WTC11 (cell line): Measurements from ENCODE around the gene CTNNA1. TPM values are rescaled to one million over a fixed set of nuclear protein-coding genes. Genes with fewer than 3 reads are reported as not detected.

Experiments used
- ATAC-seq: fragments of 200-7000 bp; cut with Tn5 transposase; 2 replicates; pipeline ENCODE4 v1.10.0; 2021; ENCODE audit warnings: mild to moderate bottlenecking, moderate library complexity
- CTCF ChIA-PET: fragments of 300-600 bp; sonication (Branson Sonifier 250); formaldehyde crosslinking; loops from one replicate; lab custom pipeline; 2021; ENCODE audit warnings: antibody characterized with exemption; lab: Charles Lee
- POLR2A ChIA-PET: fragments of 350-600 bp; sonication (Branson Sonifier 250); formaldehyde crosslinking; loops from one replicate; lab custom pipeline; 2021; ENCODE audit warnings: antibody characterized with exemption; lab: Charles Lee
- DNase-seq: peaks from one replicate; pipeline ENCODE4 v3.0.0; 2021; ENCODE audit warnings: low spot score
- H3K27ac Mint-ChIP-seq: 2 replicates; pipeline ENCODE4 v1.8.0; 2021; ENCODE audit warnings: mixed read lengths
- H3K27me3 Mint-ChIP-seq: 2 replicates; pipeline ENCODE4 v1.8.0; 2021; ENCODE audit warnings: low read depth, mild to moderate bottlenecking, moderate library complexity, mixed read lengths
- H3K36me3 Mint-ChIP-seq: 2 replicates; pipeline ENCODE4 v1.8.0; 2021; ENCODE audit warnings: mixed read lengths
- H3K4me1 Mint-ChIP-seq: 2 replicates; pipeline ENCODE4 v1.8.0; 2022; ENCODE audit warnings: mixed read lengths
- H3K4me3 Mint-ChIP-seq: 2 replicates; pipeline ENCODE4 v1.8.0; 2021; ENCODE audit warnings: mild to moderate bottlenecking, moderate library complexity, mixed read lengths
- H3K9me3 Mint-ChIP-seq: 2 replicates; pipeline ENCODE4 v1.8.0; 2021; ENCODE audit warnings: mixed read lengths
- AFF4 ChIP-seq: sonication (generic); formaldehyde crosslinking; IDR thresholded peaks from 2 replicates; pipeline ENCODE4 v1.8.1; 2023; ENCODE audit warnings: mild to moderate bottlenecking, missing genetic modification reagents, borderline replicate concordance
- ARID4B ChIP-seq: sonication (generic); formaldehyde crosslinking; IDR thresholded peaks from 2 replicates; pipeline ENCODE4 v1.8.0; 2023; ENCODE audit warnings: missing genetic modification reagents, mild to moderate bottlenecking, borderline replicate concordance
- ATF1 ChIP-seq: sonication (generic); formaldehyde crosslinking; IDR thresholded peaks from 2 replicates; pipeline ENCODE4 v1.8.1; 2023; ENCODE audit warnings: mild to moderate bottlenecking, moderate library complexity, missing genetic modification reagents
- CDX4 ChIP-seq: fragments of 250-450 bp; sonication (Bioruptor Pico); IDR thresholded peaks from 2 replicates; pipeline ENCODE4 v1.9.0; 2021; ENCODE audit warnings: moderate library complexity, mild to moderate bottlenecking, inconsistent platforms, borderline replicate concordance
- CREM ChIP-seq: sonication (generic); formaldehyde crosslinking; IDR thresholded peaks from 2 replicates; pipeline ENCODE4 v1.8.1; 2022; ENCODE audit warnings: mild to moderate bottlenecking, missing genetic modification reagents, moderate library complexity
- GRHL2 ChIP-seq: fragments of 250-450 bp; sonication (Bioruptor Pico); IDR thresholded peaks from 2 replicates; pipeline ENCODE4 v1.8.0; 2022; ENCODE audit warnings: mild to moderate bottlenecking, moderate library complexity; ENCODE audit not compliant: insufficient replicate concordance, severe bottlenecking
- HMGA2 ChIP-seq: fragments of 250-450 bp; sonication (Bioruptor Pico); IDR thresholded peaks from 2 replicates; pipeline ENCODE4 v1.4.0; 2021; ENCODE audit warnings: mild to moderate bottlenecking, moderate library complexity
- IRF1 ChIP-seq: sonication (generic); formaldehyde crosslinking; IDR thresholded peaks from 2 replicates; pipeline ENCODE4 v1.8.0; 2023; ENCODE audit warnings: missing genetic modification reagents
- NFATC4 ChIP-seq: fragments of 250-450 bp; sonication (Bioruptor Pico); IDR thresholded peaks from 2 replicates; pipeline ENCODE4 v1.9.0; 2021; ENCODE audit warnings: mild to moderate bottlenecking
- NFYB ChIP-seq: sonication (generic); formaldehyde crosslinking; conservative IDR thresholded peaks from 2 replicates; pipeline ENCODE4 v1.8.0; 2022; ENCODE audit warnings: low read depth, missing genetic modification reagents
- PRDM15 ChIP-seq: sonication (generic); formaldehyde crosslinking; IDR thresholded peaks from 2 replicates; pipeline ENCODE4 v1.8.0; 2022; ENCODE audit warnings: missing genetic modification reagents
- RELA ChIP-seq: sonication (generic); formaldehyde crosslinking; IDR thresholded peaks from 2 replicates; pipeline ENCODE4 v1.8.1; 2022; ENCODE audit warnings: missing genetic modification reagents, mild to moderate bottlenecking, borderline replicate concordance
- SOX15 ChIP-seq: fragments of 250-450 bp; sonication (Bioruptor Pico); IDR thresholded peaks from 2 replicates; pipeline ENCODE4 v1.9.0; 2021; ENCODE audit warnings: mild to moderate bottlenecking
- TEAD4 ChIP-seq: sonication (generic); formaldehyde crosslinking; IDR thresholded peaks from 2 replicates; pipeline ENCODE4 v1.8.0; 2022; ENCODE audit warnings: mild to moderate bottlenecking, missing genetic modification reagents
- TP53 ChIP-seq: sonication (generic); formaldehyde crosslinking; IDR thresholded peaks from 2 replicates; pipeline ENCODE4 v1.8.1; 2023; ENCODE audit warnings: mild to moderate bottlenecking, missing genetic modification reagents
- ZBTB21 ChIP-seq: sonication (generic); formaldehyde crosslinking; IDR thresholded peaks from 2 replicates; pipeline ENCODE4 v1.8.1; 2023; ENCODE audit warnings: mild to moderate bottlenecking, missing genetic modification reagents, borderline replicate concordance
- ZNF263 ChIP-seq: sonication (generic); formaldehyde crosslinking; IDR thresholded peaks from 2 replicates; pipeline ENCODE4 v1.8.1; 2022; ENCODE audit warnings: low read depth, mild to moderate bottlenecking, moderate library complexity, missing genetic modification reagents
- ZNF396 ChIP-seq: fragments of 250-450 bp; sonication (Bioruptor Pico); IDR thresholded peaks from 2 replicates; pipeline ENCODE4 v1.8.0; 2021; ENCODE audit warnings: mild to moderate bottlenecking, moderate library complexity, borderline replicate concordance
- ZNF423 ChIP-seq: fragments of 250-450 bp; sonication (Bioruptor Pico); IDR thresholded peaks from 2 replicates; pipeline ENCODE4 v2.1.2; 2022; ENCODE audit warnings: mild to moderate bottlenecking, moderate library complexity
- total RNA-seq: library from RNA; stranded (reverse); gene quantifications from 3 replicates; pipeline ENCODE4 v1.2.3, GENCODE V29; 2021

CTNNA1 gene
- total RNA-seq, 1 experiment from 2014 or later: 309 TPM

GRCh38 chr5:138874241-138874640 lies 121.0 kb downstream of the CTNNA1 start (continued):
- TF ChIP-seq AFF4 (CRISPR knock-in tag) (no peak), NFATC4 (CRISPR knock-in tag) (no peak), SOX15 (CRISPR knock-in tag) (no peak), HMGA2 (CRISPR knock-in tag) (no peak), NFYB (CRISPR knock-in tag) (no peak), ARID4B (CRISPR knock-in tag) (no peak), IRF1 (no peak), ZNF263 (CRISPR knock-in tag) (no peak), ATF1 (CRISPR knock-in tag) (no peak)
- TF ChIP-seq, all 79 proteins: peak for 0

GRCh38 chr5:138874771-138875551 lies 121.7 kb downstream of the CTNNA1 start, which contains the start of gene LRRTM2:
TSS of gene LRRTM2 (minus strand) at chr5:138875335. CDS start at chr5:138874911, 424 bp downstream.
- ATAC-seq: no peak
- peaks cover 86% of the 10 kb centered on the region for H3K4me1 Mint-ChIP-seq
- DNase-seq: no peak
- ChIA-PET POLR2A (no interaction called here), CTCF (interaction anchor here (0.5 to 0.6 kb wide), 3 partner anchors 7 to 98 kb away, joined by 3 to 4 read pairs (median 3); no protein-coding TSS in a partner anchor)
- H3K27ac Mint-ChIP-seq: peak within 1 kb of the TSS; percentile 83
- TF ChIP-seq ZNF423 (CRISPR knock-in tag) (no peak), TP53 (CRISPR knock-in tag) (no peak), CDX4 (CRISPR knock-in tag) (no peak)
- TF ChIP-seq, all 79 proteins: peak for 0
- H3K27me3 Mint-ChIP-seq: no peaks in the 10 kb centered on the region
- 0 out of 2 replicates have a peak, but pooled peaks cover 8% of the 10 kb centered on the region for H3K36me3 Mint-ChIP-seq
- peaks cover 4% of the 10 kb centered on the region; the same call in 1 of the 2 replicates for H3K9me3 Mint-ChIP-seq
- no peak within 1 kb of the TSS for H3K4me3 Mint-ChIP-seq

GRCh38 chr5:138875552-138875875 lies 122.3 kb downstream of the CTNNA1 start:
- Mint-ChIP-seq H3K9me3 (peaks cover 4% of the 10 kb centered on the region; the same call in 1 of the 2 replicates), H3K27me3 (no peaks in the 10 kb centered on the region), H3K27ac (peak overlapping the region; percentile 83), H3K36me3 (peaks cover 14% of the 10 kb centered on the region; the same call in 1 of the 2 replicates), H3K4me3 (no peak overlapping the region), H3K4me1 (peaks cover 84% of the 10 kb centered on the region)
- DNase-seq (no peak), ATAC-seq (no peak)
- POLR2A ChIA-PET: no interaction called here
- CTCF ChIA-PET: interaction anchor here (0.5 to 0.6 kb wide), 3 partner anchors 8 to 97 kb away, joined by 3 to 4 read pairs (median 3); no protein-coding TSS in a partner anchor
- TF ChIP-seq CREM (CRISPR knock-in tag): no peak
- TF ChIP-seq ZBTB21 (CRISPR knock-in tag): no peak
- no peak for TF ChIP-seq PRDM15 (CRISPR knock-in tag)
- TF ChIP-seq TEAD4 (CRISPR knock-in tag): no peak
- no peak for TF ChIP-seq GRHL2 (CRISPR knock-in tag)
- TF ChIP-seq RELA: no peak
- TF ChIP-seq ZNF396 (CRISPR knock-in tag): no peak
